Caco-2 (cell line): Measurements from ENCODE around the gene WBP11. TPM values are rescaled to one million over a fixed set of nuclear protein-coding genes. Genes with fewer than 3 reads are reported as not detected.

Experiments used
- BruUV-seq: library from RNA; stranded (reverse); fragments of 400-500 nt; replicated peaks from 2 replicates; lab custom pipeline; 2021; lab: Mats Ljungman, UMichigan
- CTCF ChIA-PET: fragments of 300-600 bp; sonication (Branson Sonifier 250); formaldehyde crosslinking; loops from one replicate; lab custom pipeline; 2022; ENCODE audit warnings: antibody characterized with exemption; lab: Charles Lee
- POLR2A ChIA-PET: fragments of 300-600 bp; sonication (Branson Sonifier 250); formaldehyde crosslinking; loops from one replicate; lab custom pipeline; 2022; ENCODE audit warnings: antibody characterized with exemption; lab: Charles Lee
- DNase-seq, 2 experiments: peaks; one replicate each; pipeline versions ENCODE4 v3.0.0 to v3.0.0-alpha.2; 2020 to 2022
- H3K27me3 ChIP-seq: replicated peaks from 2 replicates; pipeline ENCODE4 v1.6.0; 2011; ENCODE audit warnings: low read length; ENCODE audit not compliant: control insufficient read depth, insufficient read depth
- H3K36me3 ChIP-seq: 2 replicates; pipeline ENCODE4 v1.5.1; 2011; ENCODE audit warnings: low read length; ENCODE audit not compliant: control insufficient read depth, insufficient read depth
- H3K4me1 ChIP-seq: fragments of 250-450 bp; sonication (Bioruptor Pico); 2 replicates; pipeline ENCODE4 v1.5.1; 2020; ENCODE audit warnings: mild to moderate bottlenecking
- H3K4me3 ChIP-seq: 2 replicates; pipeline ENCODE4 v1.5.1; 2011; ENCODE audit warnings: low read depth, mild to moderate bottlenecking, control low read depth, low read length
- H3K9me3 ChIP-seq: fragments of 250-450 bp; sonication (Bioruptor Pico); 2 replicates; pipeline ENCODE4 v1.5.1; 2020; ENCODE audit warnings: mild to moderate bottlenecking, moderate library complexity
- H3K27ac Mint-ChIP-seq: one replicate; pipeline ENCODE4 v1.8.0; 2022; ENCODE audit warnings: mixed read lengths; ENCODE audit not compliant: unreplicated experiment
- H3K27me3 Mint-ChIP-seq: one replicate; pipeline ENCODE4 v1.8.0; 2022; ENCODE audit warnings: mixed read lengths; ENCODE audit not compliant: insufficient read depth, unreplicated experiment
- H3K36me3 Mint-ChIP-seq: one replicate; pipeline ENCODE4 v1.8.0; 2022; ENCODE audit warnings: mild to moderate bottlenecking, mixed read lengths; ENCODE audit not compliant: insufficient read depth, unreplicated experiment
- H3K4me1 Mint-ChIP-seq: one replicate; pipeline ENCODE4 v1.8.0; 2022; ENCODE audit warnings: low read depth, mixed read lengths; ENCODE audit not compliant: unreplicated experiment
- H3K4me3 Mint-ChIP-seq: one replicate; pipeline ENCODE4 v1.8.0; 2022; ENCODE audit warnings: mild to moderate bottlenecking, moderate library complexity, mixed read lengths; ENCODE audit not compliant: unreplicated experiment
- H3K9me3 Mint-ChIP-seq: one replicate; pipeline ENCODE4 v1.8.0; 2022; ENCODE audit warnings: mixed read lengths; ENCODE audit not compliant: unreplicated experiment
- CTCF ChIP-seq, 2 experiments: fragments of 200-600 bp in 1 of 2; IDR thresholded peaks; 1 replicate in 1 of 2; 2 replicates in 1 of 2; pipeline versions ENCODE4 v1.5.1 to v1.8.0; 2011 to 2022; ENCODE audit warnings: antibody characterized with exemption in 1 of 2, control low read depth in 1 of 2, inconsistent platforms in 1 of 2, low read depth in 1 of 2, low read length in 1 of 2, mild to moderate bottlenecking in 1 of 2, moderate library complexity in 1 of 2; ENCODE audit not compliant: insufficient read depth in 1 of 2, severe bottlenecking in 1 of 2, unreplicated experiment in 1 of 2
- intact Hi-C: fragments of 100-400 bp; cut with micrococcal nuclease; formaldehyde crosslinking; loops from one replicate; pipeline ENCODE4 v1.10.0; 2022; ENCODE audit not compliant: unreplicated experiment
- total RNA-seq: library from RNA; stranded (reverse); gene quantifications from 2 replicates; pipeline ENCODE4 v1.2.3, GENCODE V29; 2022

WBP11 gene
- total RNA-seq, 1 experiment from 2014 or later, result 159 TPM

DNA sequence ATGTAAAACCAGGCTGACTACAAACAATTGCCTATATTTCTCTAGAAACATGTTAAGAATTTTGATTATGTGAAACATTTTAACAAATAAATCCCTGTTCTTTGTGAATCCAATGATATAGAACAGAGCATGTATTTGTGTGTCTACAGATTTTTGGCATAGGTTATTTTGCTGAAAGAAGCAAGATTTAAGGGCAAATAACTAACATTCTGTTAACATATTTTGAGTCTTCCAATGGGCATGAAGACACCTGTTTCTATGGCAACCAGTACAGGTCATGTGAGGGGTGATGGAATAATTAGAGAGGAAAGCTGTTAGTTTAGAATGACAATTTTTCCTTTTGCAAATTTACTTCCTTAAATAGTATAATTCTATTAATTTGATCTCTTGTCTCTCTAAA, 31.2 kb upstream of the WBP11 start:
- BruUV-seq, result no TSS peak
- H3K4me3 ChIP-seq, result no peak overlapping the region
- Mint-ChIP-seq H3K9me3 (peaks cover 21% of the 10 kb centered on the region), H3K4me3 (no peak overlapping the region), H3K4me1 (peaks cover 5% of the 10 kb centered on the region), H3K27me3 (peaks cover 5% of the 10 kb centered on the region), H3K36me3 (no peaks in the 10 kb centered on the region), H3K27ac (no peak overlapping the region)
- peaks cover 20% of the 10 kb centered on the region for H3K4me1 ChIP-seq
- TF ChIP-seq CTCF (IDR thresholded peaks at IDR 0.05; ENCODE audit: insufficient read depth in 1 of 2, low read depth in 1 of 2, low read length in 1 of 2, severe bottlenecking in 1 of 2, unreplicated experiment in 1 of 2), result no peak
- CTCF ChIA-PET, result no interaction called here
- H3K9me3 ChIP-seq, result no peaks in the 10 kb centered on the region
- no peak for DNase-seq
- POLR2A ChIA-PET, result interaction anchor here (0.5 kb wide), 1 partner anchor 53 kb away, joined by 3 read pairs; no protein-coding TSS in a partner anchor
- no peaks in the 10 kb centered on the region for H3K36me3 ChIP-seq
- intact Hi-C loops, result no loop called here
- H3K27me3 ChIP-seq, result no peaks in the 10 kb centered on the region

DNA sequence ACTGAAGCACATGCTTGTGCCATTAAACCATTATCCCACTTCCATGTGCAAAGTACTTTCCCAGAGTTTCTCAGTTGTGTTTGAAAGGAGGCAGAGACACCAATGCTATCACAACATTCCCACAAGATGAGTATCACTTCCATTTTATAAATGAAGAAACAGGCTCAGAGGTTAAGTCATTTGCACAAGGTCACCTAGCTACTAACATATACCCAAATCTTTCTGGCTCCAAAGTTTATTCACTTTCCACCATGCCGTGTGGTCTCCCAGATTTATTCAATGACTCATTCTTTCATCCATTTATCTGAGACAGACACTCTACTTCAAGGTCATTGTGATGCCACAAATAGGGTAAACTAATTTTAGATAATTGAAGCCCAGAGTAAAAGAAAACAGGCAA, 30.7 kb upstream of the WBP11 start:
- Histone ChIP-seq H3K27me3 (no peaks in the 10 kb centered on the region), H3K4me1 (peaks cover 20% of the 10 kb centered on the region), H3K36me3 (no peaks in the 10 kb centered on the region), H3K4me3 (no peak overlapping the region), H3K9me3 (no peaks in the 10 kb centered on the region)
- TF ChIP-seq CTCF (IDR thresholded peaks at IDR 0.05; ENCODE audit: insufficient read depth in 1 of 2, low read depth in 1 of 2, low read length in 1 of 2, severe bottlenecking in 1 of 2, unreplicated experiment in 1 of 2), result no peak
- Mint-ChIP-seq H3K4me1 (peaks cover 5% of the 10 kb centered on the region), H3K36me3 (no peaks in the 10 kb centered on the region), H3K4me3 (no peak overlapping the region), H3K9me3 (peaks cover 15% of the 10 kb centered on the region), H3K27ac (no peak overlapping the region), H3K27me3 (peaks cover 5% of the 10 kb centered on the region)
- ChIA-PET CTCF (no interaction called here), POLR2A (no interaction called here)
- intact Hi-C loops, result no loop called here
- DNase-seq, result no peak
- BruUV-seq, result no TSS peak

GRCh38 chr12:14833336-14833735, 30.1 kb upstream of the WBP11 start:
- H3K27ac Mint-ChIP-seq, result no peak overlapping the region
- Histone ChIP-seq H3K4me3 (no peak overlapping the region), H3K9me3 (no peaks in the 10 kb centered on the region), H3K36me3 (no peaks in the 10 kb centered on the region), H3K4me1 (peaks cover 20% of the 10 kb centered on the region), H3K27me3 (no peaks in the 10 kb centered on the region)
- no peak for TF ChIP-seq CTCF (IDR thresholded peaks at IDR 0.05; ENCODE audit: insufficient read depth in 1 of 2, low read depth in 1 of 2, low read length in 1 of 2, severe bottlenecking in 1 of 2, unreplicated experiment in 1 of 2)
- ChIA-PET POLR2A (no interaction called here), CTCF (interaction anchor here (0.6 kb wide), 1 partner anchor 118 kb away, joined by 3 read pairs; no protein-coding TSS in a partner anchor)
- H3K36me3 Mint-ChIP-seq, result no peaks in the 10 kb centered on the region
- no peak for DNase-seq
- H3K27me3 Mint-ChIP-seq, result peaks cover 5% of the 10 kb centered on the region
- BruUV-seq, result no TSS peak
- peaks cover 5% of the 10 kb centered on the region for H3K4me1 Mint-ChIP-seq
- H3K9me3 Mint-ChIP-seq, result peaks cover 12% of the 10 kb centered on the region
- H3K4me3 Mint-ChIP-seq, result no peak overlapping the region
- intact Hi-C loops, result no loop called here
